ENCODE results near the gene PRIMPOL. TPM values are rescaled to one million over a fixed set of nuclear protein-coding genes. Genes with fewer than 3 reads are reported as not detected.
"Not testable (repeated sequence)": the region's sequence is repeated elsewhere in the genome, so short reads cannot be mapped to it uniquely, and the experiment has no call there.

Gene PRIMPOL
- total RNA-seq, 1 experiment from 2014 or later, result 29.5 TPM

DNA sequence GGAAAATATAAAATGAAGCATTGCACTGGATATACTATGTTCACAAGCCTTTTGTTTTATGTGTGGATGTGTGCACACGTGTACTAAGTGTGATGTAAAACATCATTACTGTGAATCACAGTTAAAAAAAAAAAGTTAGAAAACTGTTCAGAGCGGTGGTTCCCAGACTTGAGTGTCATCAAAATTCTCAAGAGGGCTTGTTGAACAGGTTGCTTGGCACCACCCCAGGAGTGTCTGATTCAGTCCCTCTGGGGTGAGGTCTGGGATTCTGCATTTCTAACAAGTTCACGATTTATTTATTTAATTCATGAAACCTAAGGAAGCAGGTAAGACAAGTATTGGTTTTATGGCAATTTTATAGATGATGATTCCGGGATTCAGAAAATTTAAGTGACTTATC lies 82.6 kb downstream of the PRIMPOL start:
- H3K4me1 ChIP-seq (replicated peaks; ENCODE audit: insufficient read depth), result peaks cover 19% of the 10 kb centered on the region
- POLR2A ChIA-PET (ENCODE audit: unreplicated experiment), result no interaction called here
- H3F3A ChIP-seq (ENCODE audit: insufficient read depth, low read depth), result no peaks in the 10 kb centered on the region; the same call in 1 of the 2 replicates
- peak overlapping the region; percentile 99 for H3K4me2 ChIP-seq
- CTCF ChIA-PET, result interaction anchor here (0.6 kb wide), 2 partner anchors 89 to 251 kb away, joined by 3 read pairs; no protein-coding TSS in a partner anchor
- peak overlapping the region; percentile 73 for H3K27ac ChIP-seq
- H3K9me3 ChIP-seq (ENCODE audit: insufficient read depth, low read depth), result no peaks in the 10 kb centered on the region
- no TSS peak for BruUV-seq (replicated peaks)
- peak overlapping the region; percentile 95; the same call in 1 of the 2 replicates for H3K4me3 ChIP-seq
- H2AFZ ChIP-seq, result no peak overlapping the region
- TF ChIP-seq, protein P1, sequence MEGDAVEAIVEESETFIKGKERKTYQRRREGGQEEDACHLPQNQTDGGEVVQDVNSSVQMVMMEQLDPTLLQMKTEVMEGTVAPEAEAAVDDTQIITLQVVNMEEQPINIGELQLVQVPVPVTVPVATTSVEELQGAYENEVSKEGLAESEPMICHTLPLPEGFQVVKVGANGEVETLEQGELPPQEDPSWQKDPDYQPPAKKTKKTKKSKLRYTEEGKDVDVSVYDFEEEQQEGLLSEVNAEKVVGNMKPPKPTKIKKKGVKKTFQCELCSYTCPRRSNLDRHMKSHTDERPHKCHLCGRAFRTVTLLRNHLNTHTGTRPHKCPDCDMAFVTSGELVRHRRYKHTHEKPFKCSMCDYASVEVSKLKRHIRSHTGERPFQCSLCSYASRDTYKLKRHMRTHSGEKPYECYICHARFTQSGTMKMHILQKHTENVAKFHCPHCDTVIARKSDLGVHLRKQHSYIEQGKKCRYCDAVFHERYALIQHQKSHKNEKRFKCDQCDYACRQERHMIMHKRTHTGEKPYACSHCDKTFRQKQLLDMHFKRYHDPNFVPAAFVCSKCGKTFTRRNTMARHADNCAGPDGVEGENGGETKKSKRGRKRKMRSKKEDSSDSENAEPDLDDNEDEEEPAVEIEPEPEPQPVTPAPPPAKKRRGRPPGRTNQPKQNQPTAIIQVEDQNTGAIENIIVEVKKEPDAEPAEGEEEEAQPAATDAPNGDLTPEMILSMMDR (conservative IDR thresholded peaks at IDR 0.05), result no peak
- no peak for TF ChIP-seq EZH2 (IDR thresholded peaks at IDR 0.05; ENCODE audit: low read depth)
- intact Hi-C loops (cut with micrococcal nuclease; ENCODE audit: unreplicated experiment), result loop anchor here (2.0 to 5.0 kb wide), 5 partner anchors 43 to 467 kb away; partner anchors contain the start of genes CASP3, IRF2 and PRIMPOL
- peaks cover 37% of the 10 kb centered on the region for H3K79me2 ChIP-seq (ENCODE audit: low read depth)
- H3K36me3 ChIP-seq (ENCODE audit: low read depth), result no peaks in the 10 kb centered on the region
- H3K9me2 ChIP-seq (ENCODE audit: insufficient read depth), result no peaks in the 10 kb centered on the region
- H4K20me1 ChIP-seq (ENCODE audit: insufficient read depth), result no peaks in the 10 kb centered on the region
- H3K27me3 ChIP-seq (ENCODE audit: insufficient read depth, low read depth), result no peaks in the 10 kb centered on the region
- peak; percentile 58 to 85 for DNase-seq

DNA sequence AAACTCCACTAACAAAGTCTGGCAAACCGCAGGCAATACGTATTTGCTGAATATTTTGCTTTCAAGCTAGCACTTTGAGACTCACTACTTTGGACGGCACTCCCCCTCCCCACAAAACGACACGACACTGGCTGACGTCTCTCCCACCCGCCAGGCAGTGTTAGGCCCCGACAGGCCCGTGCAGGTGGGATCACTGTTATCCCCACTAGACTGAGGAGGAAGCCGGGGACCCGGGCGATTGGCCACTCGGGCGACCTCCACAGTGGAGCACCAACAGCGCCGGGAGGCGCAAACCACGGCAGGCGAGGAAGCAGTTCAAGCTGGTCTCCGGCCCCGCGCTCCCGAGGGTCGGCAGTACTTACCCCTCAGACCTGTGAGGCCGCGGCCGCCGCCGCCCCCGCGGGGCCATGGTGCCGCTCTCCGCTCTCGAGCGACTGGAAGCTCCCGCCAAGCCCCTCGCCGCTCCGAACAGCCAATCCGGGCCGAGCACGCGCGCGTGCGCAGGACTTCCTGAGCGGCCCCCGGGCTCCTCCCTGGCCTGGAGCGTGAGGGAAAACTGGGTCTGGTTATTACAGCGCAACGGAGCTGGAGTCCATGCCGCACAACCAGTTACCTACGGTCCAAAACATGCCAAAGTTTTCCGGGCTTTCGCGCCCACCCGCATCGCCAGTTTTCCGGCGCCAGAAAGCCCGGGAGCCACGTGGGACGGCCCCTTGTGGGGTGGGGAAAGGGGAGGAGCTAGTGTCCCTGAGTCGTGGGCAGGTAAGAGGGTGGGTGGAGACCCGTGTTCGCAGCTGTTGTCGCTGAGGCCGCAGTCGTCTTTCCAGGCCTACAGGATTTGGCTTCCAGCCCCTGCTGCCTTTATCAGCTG lies 84.4 kb downstream of the PRIMPOL start, which contains the start of gene CENPU:
Gene CENPU, minus strand, starts transcription at position 443 of the 871 bp plus-strand sequence. Its CDS starts 34 bp downstream, at position 409.
- TF ChIP-seq, protein P1 (conservative IDR thresholded peaks at IDR 0.05), result no peak
- no peak for TF ChIP-seq EZH2 (IDR thresholded peaks at IDR 0.05; ENCODE audit: low read depth)
- ChIA-PET POLR2A (ENCODE audit: unreplicated experiment) (interaction anchor here (0.5 to 1.1 kb wide), 5 partner anchors 12 to 470 kb away, joined by 3 to 6 read pairs (median 5); no protein-coding TSS in a partner anchor), CTCF (interaction anchor here (0.7 to 2.1 kb wide), 3 partner anchors 12 to 470 kb away, joined by 3 to 7 read pairs (median 4); no protein-coding TSS in a partner anchor)
- intact Hi-C loops (cut with micrococcal nuclease; ENCODE audit: unreplicated experiment), result loop anchor here (1.0 to 5.0 kb wide), 6 partner anchors 12 to 469 kb away; partner anchors contain the start of genes CASP3, IRF2 and PRIMPOL
- H3K4me3 ChIP-seq, result peak within 1 kb of the TSS; percentile 95
- peak; percentile 90 to 98 for DNase-seq
- H3K27me3 ChIP-seq (ENCODE audit: insufficient read depth, low read depth), result no peaks in the 10 kb centered on the region
- peak within 1 kb of the TSS; percentile 95 for H2AFZ ChIP-seq
- no peaks in the 10 kb centered on the region for H3K36me3 ChIP-seq (ENCODE audit: low read depth)
- peaks cover 37% of the 10 kb centered on the region for H3K79me2 ChIP-seq (ENCODE audit: low read depth)
- no peaks in the 10 kb centered on the region; the same call in 1 of the 2 replicates for H3F3A ChIP-seq (ENCODE audit: insufficient read depth, low read depth)
- no peaks in the 10 kb centered on the region for H3K9me3 ChIP-seq (ENCODE audit: insufficient read depth, low read depth)
- peak within 1 kb of the TSS; percentile 73 for H3K27ac ChIP-seq
- BruUV-seq (replicated peaks), result no TSS peak
- no peaks in the 10 kb centered on the region for H3K9me2 ChIP-seq (ENCODE audit: insufficient read depth)
- H3K4me1 ChIP-seq (replicated peaks; ENCODE audit: insufficient read depth), result peaks cover 19% of the 10 kb centered on the region
- no peaks in the 10 kb centered on the region for H4K20me1 ChIP-seq (ENCODE audit: insufficient read depth)
- peak within 1 kb of the TSS; percentile 99 for H3K4me2 ChIP-seq

DNA sequence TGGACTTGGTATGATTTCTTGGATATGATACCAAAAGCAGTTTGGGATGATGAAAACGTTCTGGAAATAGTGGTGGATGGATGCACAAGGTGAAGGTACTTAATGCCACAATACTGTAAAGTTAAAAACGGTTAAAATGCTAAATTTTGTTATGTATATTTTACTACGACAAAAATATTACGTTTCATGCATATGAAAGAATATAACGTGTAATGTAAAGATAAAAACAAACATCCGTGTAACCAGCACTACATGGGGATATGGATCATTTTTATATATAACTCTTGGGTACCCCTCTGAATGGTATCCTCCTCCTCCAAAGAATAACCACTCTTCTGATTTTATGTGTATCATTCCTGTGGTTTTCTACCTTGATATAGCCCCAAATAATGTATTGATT lies 85.2 kb downstream of the PRIMPOL start:
- peak overlapping the region; percentile 49; the same call in 1 of the 2 replicates for H3K4me3 ChIP-seq
- H4K20me1 ChIP-seq (ENCODE audit: insufficient read depth), result no peaks in the 10 kb centered on the region
- intact Hi-C loops (cut with micrococcal nuclease; ENCODE audit: unreplicated experiment), result loop anchor here (1.0 to 5.0 kb wide), 3 partner anchors 12 to 398 kb away; partner anchors contain the start of gene IRF2
- no peaks in the 10 kb centered on the region for H3K27me3 ChIP-seq (ENCODE audit: insufficient read depth, low read depth)
- ChIA-PET POLR2A (ENCODE audit: unreplicated experiment) (interaction anchor here (0.5 to 1.1 kb wide), 5 partner anchors 11 to 471 kb away, joined by 3 to 6 read pairs (median 5); no protein-coding TSS in a partner anchor), CTCF (interaction anchor here (0.7 to 2.1 kb wide), 4 partner anchors 11 to 692 kb away, joined by 3 to 8 read pairs (median 6); a partner anchor contains a TSS)
- H3K4me2 ChIP-seq, result peak overlapping the region; percentile 85
- peak overlapping the region; percentile 70; the same call in 1 of the 2 replicates for H2AFZ ChIP-seq
- H3K36me3 ChIP-seq (ENCODE audit: low read depth), result no peaks in the 10 kb centered on the region
- no peaks in the 10 kb centered on the region for H3K9me3 ChIP-seq (ENCODE audit: insufficient read depth, low read depth)
- peaks cover 37% of the 10 kb centered on the region for H3K79me2 ChIP-seq (ENCODE audit: low read depth)
- H3K9me2 ChIP-seq (ENCODE audit: insufficient read depth), result no peaks in the 10 kb centered on the region
- DNase-seq, result no peak
- H3K27ac ChIP-seq, result 0 out of 2 replicates have a peak overlapping the region, but pooled peaks have one; percentile 3
- H3K4me1 ChIP-seq (replicated peaks; ENCODE audit: insufficient read depth), result peaks cover 19% of the 10 kb centered on the region
- BruUV-seq (replicated peaks), result TSS peak; percentile 54
- TF ChIP-seq, protein P1 (conservative IDR thresholded peaks at IDR 0.05), result no peak
- no peak for TF ChIP-seq EZH2 (IDR thresholded peaks at IDR 0.05; ENCODE audit: low read depth)
- no peaks in the 10 kb centered on the region; the same call in 1 of the 2 replicates for H3F3A ChIP-seq (ENCODE audit: insufficient read depth, low read depth)

DNA sequence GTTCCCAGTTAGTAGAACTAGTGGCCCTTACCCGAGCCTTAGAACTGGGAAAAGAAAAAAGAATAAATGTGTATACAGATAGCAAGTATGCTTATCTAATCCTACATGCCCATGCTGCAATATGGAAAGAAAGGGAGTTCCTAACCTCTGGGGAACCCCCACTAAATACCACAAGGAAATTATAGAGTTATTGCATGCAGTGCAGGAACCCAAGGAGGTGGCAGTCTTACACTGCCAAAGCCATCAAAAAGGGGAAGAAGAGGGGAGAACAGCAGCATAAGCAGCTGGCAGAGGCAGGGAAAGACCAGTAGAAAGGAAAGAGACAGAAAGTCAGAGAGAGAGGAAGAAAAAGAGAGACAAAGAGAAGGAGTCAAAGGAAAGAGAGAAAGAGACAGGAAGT lies 90.0 kb downstream of the PRIMPOL start:
- H3K36me3 ChIP-seq (ENCODE audit: low read depth); CTCF ChIA-PET; intact Hi-C loops (cut with micrococcal nuclease; ENCODE audit: unreplicated experiment); H3K9me2 ChIP-seq (ENCODE audit: insufficient read depth); H2AFZ ChIP-seq; H3F3A ChIP-seq (ENCODE audit: insufficient read depth, low read depth); H3K4me2 ChIP-seq; H3K4me3 ChIP-seq; DNase-seq; H3K27me3 ChIP-seq (ENCODE audit: insufficient read depth, low read depth); H3K9me3 ChIP-seq (ENCODE audit: insufficient read depth, low read depth); H4K20me1 ChIP-seq (ENCODE audit: insufficient read depth); BruUV-seq (replicated peaks); H3K79me2 ChIP-seq (ENCODE audit: low read depth); H3K27ac ChIP-seq; POLR2A ChIA-PET (ENCODE audit: unreplicated experiment): not testable (repeated sequence)
- H3K4me1 ChIP-seq (replicated peaks; ENCODE audit: insufficient read depth), result peaks cover 12% of the 10 kb centered on the region
